Measurements from ENCODE around the gene B3GNT9.

The B3GNT9 gene

GRCh38 chr16:67109407-67110135, 41.2 kb downstream of the B3GNT9 start, which contains the start of gene PHAF1:
Gene PHAF1, plus strand, starts transcription at chr16:67109941. Its CDS starts 235 bp downstream, at chr16:67110176.
- peak; percentile 84 for DNase-seq

DNA sequence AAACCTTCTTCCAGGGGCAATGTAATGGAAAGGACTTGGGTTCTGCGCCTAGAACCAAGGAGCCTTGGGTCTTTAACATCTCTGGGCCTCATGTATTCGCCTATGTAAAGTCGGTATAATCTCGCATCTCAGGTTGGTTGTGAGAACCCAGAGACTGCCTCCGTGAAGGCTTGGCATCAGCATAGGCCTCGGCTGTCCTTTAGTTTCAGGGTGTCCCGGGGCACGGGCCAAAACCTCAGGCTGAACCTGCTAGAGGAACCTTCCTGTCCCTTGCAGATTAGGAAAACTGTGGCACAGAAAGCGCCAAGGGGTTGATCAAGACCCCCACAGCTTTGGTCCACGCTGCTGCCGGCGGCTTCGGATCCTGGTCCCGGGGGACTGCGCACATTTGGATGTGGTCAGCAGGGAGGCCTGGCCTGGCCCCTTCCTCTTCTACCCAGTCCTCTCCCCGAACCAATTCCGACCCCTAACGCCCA, 41.8 kb downstream of the B3GNT9 start:
- DNase-seq: no peak

- no peak for DNase-seq
Measured at GRCh38 chr16:67108489-67108888, 42.3 kb downstream of the B3GNT9 start.

DNA sequence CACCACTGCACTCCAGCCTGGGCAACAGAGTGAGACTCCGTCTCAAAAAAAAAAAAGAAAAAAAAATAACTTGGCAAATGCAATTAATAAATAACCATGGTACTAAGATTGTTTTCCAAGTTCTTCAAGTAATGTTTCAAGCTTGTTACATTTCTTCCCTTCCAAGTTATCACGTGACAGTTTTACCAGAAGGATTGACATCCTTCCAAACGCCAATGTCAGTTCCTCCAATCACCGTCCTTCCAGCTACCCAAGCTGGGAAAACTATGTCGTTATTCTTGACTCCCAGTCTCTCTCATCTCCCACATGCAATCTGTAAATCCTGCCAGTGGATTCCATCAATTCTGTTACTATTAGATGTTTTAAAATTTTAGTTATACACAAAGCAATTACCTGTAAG, 44.9 kb downstream of the B3GNT9 start:
- no peak for DNase-seq

DNA sequence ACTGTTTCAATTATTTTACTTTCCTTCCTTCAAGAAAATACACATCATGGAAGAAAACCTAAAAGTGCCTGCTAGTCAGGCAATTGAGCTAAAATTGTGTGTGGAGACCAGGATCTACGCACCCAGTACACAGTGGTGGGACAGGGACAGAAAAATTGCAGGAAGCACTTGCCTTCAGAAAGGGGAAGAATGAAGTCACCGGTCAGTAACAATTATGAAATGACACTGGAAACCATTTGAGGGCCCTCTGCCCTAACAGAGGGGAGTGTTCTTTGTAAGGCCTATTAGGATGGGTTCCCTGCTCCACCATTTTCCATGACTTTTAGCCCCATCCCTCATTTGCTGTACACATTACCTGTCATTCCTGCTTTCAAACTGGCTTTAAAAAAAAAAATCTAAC, 45.6 kb downstream of the B3GNT9 start:
- DNase-seq: no peak

GRCh38 chr16:67104845-67105244, 46.0 kb downstream of the B3GNT9 start:
- DNase-seq: no peak

DNA sequence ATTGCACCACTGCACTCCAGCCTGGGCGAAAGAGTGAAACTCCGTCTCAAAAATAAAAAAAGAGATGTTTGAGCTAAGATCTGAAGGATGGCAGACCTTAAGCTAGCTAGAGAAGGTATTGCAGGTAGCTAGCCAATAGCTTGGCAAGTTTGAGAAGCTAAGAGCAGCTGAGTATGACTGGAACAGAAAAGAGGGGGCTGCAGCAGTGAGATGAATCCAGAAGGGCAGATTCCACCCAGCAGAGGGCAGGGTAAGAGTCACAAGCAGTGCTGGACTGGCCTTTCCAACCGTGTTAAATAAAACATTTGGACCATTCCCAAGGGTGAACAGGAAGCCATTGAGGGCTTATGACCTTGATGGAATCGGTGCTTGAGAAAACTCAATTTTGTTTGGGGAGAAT, 46.7 kb downstream of the B3GNT9 start:
- DNase-seq: no peak

DNA sequence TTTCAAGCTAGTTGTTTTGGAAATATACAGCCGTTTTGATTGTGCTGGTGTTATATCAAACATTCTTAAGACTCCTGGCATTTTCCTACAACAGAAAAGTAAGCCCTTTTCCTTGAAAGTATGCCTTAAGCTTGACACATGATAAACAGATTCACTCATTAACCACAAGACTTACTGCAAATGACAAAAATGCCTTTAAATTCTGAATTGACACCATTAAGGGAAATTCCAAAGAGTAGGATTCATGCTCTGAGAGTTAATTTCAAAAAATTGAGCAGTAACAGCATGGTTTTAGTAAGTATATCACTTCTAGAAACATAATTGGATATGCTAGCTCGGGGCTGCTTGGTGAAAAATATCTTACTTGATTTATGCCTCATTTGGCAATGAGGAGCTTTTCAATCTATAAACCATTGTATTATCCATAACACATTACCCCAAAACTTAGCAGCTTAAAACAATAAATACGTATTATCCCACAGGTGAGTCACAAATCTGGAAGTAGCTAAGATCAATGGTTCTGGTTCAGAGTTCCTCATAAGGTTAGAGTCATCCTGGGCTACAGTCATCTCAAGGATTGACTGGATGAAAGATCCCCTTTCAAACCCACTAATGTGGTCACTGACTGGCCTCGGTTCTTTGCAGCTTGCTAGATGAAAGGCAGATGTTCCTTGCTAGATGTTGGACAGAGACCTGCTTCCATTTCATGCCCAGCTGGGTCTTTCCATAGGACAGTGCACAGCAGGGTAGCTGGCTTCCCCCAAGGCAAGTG, 49.3 kb downstream of the B3GNT9 start:
- DNase-seq: no peak

- no peak for DNase-seq
Measured at GRCh38 chr16:67100569-67101310, 50.1 kb downstream of the B3GNT9 start.

DNA sequence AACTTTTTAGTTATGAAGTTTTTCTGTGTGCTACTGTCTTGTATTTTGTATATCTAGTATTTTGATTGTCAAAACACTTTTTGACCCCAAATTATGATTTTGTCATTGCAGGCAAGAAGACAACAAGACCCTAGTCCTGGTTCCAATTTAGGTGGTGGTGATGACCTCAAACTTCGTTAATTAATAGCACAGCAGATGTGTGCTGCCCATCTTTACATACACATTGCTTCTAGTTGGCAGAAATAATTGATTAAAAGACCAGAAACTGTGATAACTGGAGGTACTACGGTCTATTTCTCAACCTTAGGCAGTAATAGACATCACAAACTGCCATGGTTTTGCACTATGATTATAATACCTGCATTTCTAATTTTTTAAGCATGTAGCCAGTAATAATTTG, 52.2 kb downstream of the B3GNT9 start:
- DNase-seq: no peak
